HG03039 (cell line): ENCODE measurements around the gene DLGAP1.

Experiments used
- ATAC-seq: cut with Tn5 transposase; IDR thresholded peaks from one replicate; pipeline ENCODE4 v1.9.1; 2021; ENCODE audit warnings: mild to moderate bottlenecking, moderate library complexity; ENCODE audit not compliant: unreplicated experiment

Gene DLGAP1

DNA sequence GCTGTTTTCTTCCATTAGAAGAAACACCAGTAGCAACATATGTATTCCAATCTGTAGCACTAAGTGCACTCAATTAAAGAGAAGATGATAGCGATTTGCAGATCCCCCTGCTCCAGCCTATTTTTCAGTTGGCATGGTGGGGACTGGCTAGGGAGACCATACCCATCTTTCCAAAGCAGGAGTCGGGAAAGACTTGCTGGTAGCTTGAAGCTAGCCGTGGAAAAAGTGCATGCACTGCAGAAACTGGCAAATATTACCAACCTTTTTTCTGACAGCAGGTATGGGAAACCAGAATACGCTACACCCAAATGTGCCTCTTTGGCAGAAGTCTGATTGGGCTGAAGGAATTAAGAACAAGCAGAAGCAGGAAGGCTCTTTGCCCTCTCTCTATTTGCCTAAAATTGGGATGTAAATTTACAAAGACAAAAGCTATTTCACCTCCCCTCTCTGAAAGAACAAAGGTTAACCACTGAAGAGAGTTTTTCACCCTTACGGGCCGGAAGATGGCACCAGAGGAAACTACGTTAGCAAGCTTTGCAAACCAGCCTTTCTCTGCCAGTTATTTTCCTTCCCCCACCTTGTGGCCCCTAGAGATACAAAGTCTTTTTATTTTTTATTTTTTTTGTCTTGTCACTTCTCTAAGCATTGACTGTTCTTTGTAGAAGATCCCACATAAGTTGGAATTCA, 273.1 kb downstream of the DLGAP1 start:
- ATAC-seq = no peak

GRCh38 chr18:4181086-4181485, 274.0 kb downstream of the DLGAP1 start:
- ATAC-seq = no peak

DNA sequence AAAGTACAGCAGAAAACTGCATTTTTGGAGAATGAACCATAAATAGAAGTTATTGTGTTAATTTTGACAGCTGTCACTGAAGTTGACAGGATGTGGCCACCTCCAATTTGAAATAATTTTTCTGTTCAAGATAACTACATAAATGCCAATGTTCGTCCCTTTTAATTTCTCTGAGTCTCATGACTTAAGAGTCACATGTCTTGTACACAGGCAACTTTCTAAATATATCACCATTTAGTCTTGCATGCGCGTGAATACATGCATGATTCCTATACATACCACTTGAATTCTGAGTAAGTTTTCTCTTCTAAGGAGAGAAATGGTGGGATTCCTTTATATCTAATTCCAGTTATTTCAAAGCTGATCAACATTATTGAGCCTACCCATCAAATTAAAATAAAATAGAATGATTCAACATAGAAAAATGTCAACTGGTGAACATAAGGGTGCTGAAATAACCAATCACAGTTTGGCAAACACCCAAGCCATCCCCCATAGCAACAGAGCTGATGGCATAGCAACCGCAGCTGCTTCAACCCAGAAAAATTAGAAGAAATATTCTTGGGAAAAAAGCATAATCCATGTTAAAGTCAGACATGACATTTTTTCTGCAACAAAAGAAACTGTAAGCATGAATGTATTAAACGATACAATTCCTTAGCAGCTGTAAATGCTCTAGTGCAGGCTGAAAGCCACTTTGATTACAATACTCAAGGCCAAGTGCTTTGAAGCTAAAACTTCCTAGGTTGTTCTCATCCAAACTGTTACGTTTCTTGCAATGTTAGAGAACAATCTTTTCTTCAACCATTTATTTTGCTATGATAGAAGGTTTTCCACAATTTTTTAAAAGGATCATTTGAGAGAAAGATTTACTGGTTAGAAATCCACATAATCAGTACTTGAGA, 282.7 kb downstream of the DLGAP1 start:
- no peak for ATAC-seq

DNA sequence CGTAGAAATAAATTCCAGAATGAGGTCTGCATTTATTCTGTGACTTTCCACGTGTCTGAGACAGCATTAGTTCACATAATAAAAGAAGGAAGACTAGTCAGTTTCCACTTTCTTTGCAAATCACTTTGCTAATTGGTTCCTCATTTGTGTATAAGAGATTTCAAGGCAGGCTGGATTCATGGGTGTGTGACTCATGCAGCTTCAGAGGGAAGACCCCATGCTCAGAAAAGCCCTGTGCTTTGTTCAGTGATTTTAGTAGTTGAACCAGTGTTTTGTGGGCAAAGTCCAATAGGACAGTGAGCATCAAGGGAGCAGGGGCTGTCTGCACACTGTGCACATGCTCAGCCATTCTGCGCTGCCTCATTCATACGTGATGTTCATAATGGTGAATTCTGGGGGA, 297.8 kb downstream of the DLGAP1 start:
- ATAC-seq = no peak

GRCh38 chr18:4146797-4147196, 308.3 kb downstream of the DLGAP1 start:
- ATAC-seq = no peak

DNA sequence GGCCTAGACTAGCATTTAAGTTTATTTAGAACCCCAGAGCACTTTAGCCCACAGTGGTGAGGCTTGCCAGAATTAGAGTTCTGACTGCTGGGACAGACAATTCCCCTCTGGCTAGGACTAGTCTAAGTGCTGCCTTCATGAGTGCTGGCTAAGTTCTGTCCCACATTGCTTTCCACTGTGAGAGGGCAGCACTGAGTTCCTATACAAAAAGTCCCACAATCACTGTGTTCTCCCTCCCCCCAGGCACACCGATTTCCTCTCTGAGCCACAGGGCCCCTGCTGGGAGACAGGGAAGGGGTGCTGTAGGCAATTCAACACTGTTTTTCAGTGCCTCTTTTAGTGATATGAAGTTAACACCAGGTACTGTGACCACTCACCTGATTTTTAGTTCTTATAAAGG, 310.9 kb downstream of the DLGAP1 start:
- no peak for ATAC-seq

DNA sequence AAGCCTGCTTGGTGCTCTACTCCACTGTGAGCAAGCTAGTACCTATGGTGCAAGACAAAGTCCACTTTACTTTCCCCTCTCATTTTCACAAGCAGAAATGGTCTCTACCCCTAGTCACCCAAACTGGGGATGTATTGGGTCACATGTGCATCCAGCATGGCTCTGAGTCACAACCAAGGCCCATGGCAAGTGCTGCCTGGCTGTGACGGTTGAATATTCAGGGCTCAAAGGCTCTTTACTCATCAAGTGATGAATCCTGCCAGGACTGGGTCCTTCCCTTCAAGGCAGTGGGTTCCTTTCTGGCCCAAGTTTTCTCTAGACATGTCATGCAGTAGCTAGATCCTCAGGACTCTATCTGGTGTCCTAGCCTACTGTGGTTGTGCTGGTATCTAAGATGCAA, 311.5 kb downstream of the DLGAP1 start:
- no peak for ATAC-seq

GRCh38 chr18:4142876-4143275, 312.2 kb downstream of the DLGAP1 start:
- no peak for ATAC-seq

GRCh38 chr18:4134700-4135099, 320.4 kb downstream of the DLGAP1 start:
- no peak for ATAC-seq

GRCh38 chr18:4130734-4131719, 324.1 kb downstream of the DLGAP1 start:
- ATAC-seq = no peak

DNA sequence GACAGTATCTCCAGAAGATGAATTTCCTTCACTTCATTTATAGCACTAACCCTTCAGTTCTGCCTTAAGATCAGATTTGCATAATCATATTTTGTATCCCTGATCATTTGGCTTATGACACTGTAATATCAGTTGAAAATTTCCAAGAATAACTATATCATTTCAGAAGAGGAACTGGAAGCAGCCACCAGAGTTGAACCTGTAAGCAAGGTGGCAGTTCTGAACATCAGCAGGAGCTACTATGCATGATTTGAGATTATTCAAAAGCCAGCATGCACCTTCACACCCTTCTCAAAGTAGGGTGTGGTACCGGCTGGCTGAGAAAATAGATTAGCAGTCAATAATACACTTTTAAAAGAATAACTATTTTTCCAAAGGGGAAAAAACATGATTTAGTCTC, 328.2 kb downstream of the DLGAP1 start:
- no peak for ATAC-seq

- no peak for ATAC-seq
These were observed 329.4 kb downstream of the DLGAP1 start for GRCh38 chr18:4125627-4126230.

GRCh38 chr18:4125224-4125623, 329.9 kb downstream of the DLGAP1 start:
- ATAC-seq = no peak

GRCh38 chr18:4119813-4120212, 335.3 kb downstream of the DLGAP1 start:
- ATAC-seq = no peak

GRCh38 chr18:4119127-4119648, 335.9 kb downstream of the DLGAP1 start:
- no peak for ATAC-seq

- ATAC-seq = no peak
These were observed 347.1 kb downstream of the DLGAP1 start for GRCh38 chr18:4108016-4108415.

DNA sequence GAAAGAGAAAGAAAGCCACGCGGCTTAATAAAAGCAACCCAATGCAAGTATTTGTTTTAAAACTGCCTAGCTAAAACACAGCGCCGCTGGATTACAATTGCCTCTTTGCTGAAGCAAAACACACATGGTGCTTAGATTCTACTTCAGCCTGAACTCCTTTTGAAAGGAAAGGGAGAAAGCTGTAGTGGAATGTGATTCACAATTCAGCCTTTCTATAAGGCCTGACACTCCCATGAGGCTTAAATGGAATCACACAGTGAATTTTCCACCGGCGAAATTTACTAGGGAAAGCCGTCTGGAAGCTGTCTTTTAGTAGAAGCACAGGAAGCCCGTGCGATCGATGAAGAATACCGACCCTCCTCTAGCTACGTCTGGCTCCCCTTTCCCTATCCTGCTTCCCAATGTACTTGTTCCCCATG, 348.0 kb downstream of the DLGAP1 start:
- no peak for ATAC-seq

DNA sequence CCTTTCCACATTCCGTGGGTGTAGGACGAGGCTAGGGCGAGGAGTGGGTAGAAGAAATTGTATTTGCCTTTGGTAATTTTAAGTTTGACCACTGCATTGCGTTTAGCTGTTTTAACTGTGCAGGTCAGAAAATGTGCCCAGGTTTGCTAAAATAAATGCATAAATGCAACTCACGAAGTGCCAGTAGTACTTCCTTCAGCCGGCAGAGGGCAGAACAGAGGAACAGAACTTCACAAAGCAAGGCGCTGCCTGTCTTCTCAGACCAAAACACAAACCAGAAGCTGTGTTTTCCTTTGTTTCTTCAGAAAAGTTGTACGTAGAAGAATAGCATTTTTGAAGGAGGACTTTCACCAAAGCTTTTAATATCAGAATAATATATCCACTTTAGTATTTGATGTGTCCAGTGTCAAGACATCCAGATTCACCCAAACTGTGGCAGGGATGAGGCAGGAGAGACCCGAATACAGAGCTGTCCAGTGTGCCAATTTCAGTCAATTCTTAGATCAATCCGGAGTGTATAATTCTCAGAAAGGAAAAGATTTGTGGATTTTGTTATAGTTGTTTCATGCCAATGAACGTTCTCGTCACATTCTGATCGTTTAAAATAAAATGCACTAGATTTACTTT, 348.6 kb downstream of the DLGAP1 start:
- ATAC-seq = no peak

DNA sequence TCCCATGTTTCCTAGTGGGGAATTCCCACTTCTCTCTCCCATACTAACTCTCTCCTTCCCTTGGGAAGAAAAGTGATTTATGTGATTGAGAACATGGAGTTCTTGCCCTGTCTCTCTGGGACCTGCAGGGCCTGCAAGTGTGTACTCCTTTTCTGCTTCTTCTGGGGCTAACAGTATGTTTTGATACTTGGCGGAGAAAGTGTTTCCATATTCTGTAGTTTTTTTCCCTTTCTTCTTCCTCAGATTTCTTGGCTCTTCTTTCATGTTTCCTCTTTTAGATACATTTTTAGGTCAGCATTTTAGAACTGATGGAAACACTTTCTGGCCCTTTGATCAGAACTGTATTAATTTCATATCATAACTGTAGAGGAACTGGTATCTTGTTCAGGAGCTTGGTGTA, 352.2 kb downstream of the DLGAP1 start:
- no peak for ATAC-seq

DNA sequence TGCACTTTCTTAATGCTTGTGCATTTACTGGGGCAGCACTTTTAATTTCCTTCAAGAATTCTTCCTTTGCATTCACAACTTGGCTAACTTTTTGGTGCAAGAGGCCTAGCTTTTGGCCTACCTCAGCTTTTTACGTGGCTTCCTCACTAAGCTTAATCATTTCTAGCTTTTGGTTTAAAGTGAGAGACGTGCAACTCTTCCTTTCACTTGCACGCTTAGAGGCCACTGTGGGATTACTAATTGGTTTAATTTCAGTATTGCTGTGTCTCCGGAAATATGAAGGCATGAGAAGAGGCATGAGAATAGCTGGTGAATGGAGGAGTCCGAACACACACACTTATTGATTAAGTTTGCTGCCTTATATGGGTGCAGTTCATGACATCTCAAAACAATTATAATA, 354.1 kb downstream of the DLGAP1 start:
- ATAC-seq = no peak
